Stimulated activated CD4-positive, alpha-beta T cell treated with anti-CD3 and anti-CD28 coated beads, Interleukin-2, amount 100 ng/mL, for 4 hours (primary cell): Measurements from ENCODE around the gene TMEM238.
"Not testable (repeated sequence)": the region's sequence is repeated elsewhere in the genome, so short reads cannot be mapped to it uniquely, and the experiment has no call there.

ENCODE experiments used
- DNase-seq: peaks from one replicate; pipeline ENCODE4 v3.0.0-alpha.2; 2020; ENCODE audit warnings: low read depth

The TMEM238 gene

DNA sequence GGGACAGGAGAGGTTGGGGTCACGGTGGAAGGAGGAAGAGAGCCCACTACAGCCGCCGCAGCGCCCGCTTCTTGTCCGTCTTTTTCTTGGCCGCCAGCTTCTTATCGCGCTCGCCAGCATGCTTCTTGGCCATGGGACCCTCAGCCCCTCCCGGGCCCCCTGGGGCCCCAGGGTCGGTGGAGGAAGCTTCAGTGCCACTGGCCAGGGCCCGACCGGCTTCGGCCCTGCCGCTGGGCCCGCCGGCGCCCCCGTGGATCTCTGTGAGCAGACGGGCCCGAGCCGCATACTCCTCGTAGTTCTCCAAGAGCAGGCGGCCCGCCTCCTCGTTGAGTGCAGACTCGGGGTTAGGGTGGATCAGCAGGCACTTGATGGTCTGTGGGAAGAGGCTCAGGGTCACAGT is 17.3 kb upstream of the TMEM238 start:
- DNase-seq, result not testable (repeated sequence)

DNA sequence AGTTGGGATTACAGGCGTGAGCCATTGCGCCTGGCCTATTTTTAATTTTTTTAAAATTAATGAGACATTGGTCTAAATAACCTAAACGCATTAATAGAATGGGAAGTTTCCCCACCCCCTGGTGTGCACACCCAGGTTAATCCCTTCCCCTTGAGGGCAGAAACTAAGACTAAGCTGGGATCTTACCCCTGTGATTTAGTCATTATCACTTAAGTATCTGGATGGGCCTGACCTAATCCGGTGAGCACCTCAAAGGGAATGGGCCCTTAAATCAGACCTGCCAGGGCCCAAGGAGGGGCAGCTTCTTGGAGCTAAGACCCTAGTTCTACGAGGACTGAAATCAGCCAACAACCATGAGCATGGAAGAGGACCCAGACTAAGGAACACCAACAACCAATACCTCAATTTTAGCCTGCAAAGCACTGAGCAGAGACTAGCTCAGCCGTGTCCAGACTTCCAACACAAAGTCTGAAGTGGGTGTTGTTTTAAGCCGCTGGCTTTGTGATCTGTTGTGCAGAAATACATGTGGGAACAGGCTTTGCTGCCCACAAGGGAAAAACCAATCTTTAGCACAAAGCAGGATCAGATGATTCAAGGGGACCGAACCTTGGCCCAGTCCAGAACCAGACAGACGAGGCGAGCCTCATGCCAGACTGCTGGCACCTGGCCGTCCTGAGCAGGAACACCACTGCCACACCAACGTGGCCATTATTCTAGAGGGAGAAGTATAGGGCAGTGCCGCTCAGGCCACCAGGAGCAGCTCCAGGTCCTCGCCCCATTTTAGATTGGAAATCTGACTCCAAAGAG is 16.4 kb upstream of the TMEM238 start:
- DNase-seq, result no peak

DNA sequence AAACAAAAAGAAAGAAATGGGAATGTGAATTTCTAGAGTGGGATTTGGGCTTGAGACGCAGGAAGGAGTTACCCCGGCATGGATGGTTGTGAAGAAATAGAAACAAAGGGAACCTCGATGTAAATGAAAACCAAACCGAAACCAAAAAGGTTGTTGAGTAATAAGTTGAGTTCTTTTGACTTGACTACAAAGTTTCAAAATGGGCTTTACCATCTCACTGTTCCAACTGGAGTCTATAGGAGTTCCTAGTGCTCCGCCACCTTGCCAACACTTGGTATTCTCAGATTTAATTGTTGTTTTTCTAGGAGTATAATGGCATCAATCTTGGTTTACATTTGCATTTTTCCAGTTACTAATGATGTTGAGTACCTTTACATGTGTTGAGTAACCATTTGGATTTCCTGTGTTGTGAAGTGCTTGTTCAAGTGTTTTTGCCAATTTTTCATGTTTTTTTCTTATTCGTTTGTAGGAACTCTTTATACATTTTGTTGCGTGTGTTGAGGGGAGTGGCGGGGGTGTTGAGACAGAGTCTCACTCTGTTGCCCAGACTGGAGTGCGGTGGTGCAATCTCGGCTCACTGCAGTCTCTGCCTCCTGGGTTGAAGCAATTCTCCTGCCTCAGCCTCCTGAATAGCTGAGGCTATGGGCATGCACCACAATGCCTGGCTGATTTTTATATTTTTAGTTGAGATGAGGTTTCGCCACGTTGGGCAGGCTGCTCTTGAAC is 14.3 kb upstream of the TMEM238 start:
- no peak for DNase-seq

- DNase-seq, result no peak
Observed at GRCh38 chr19:55392820-55393761, 9.0 kb upstream of the TMEM238 start.

- DNase-seq, result no peak
Observed at GRCh38 chr19:55391702-55392615, 7.9 kb upstream of the TMEM238 start.

DNA sequence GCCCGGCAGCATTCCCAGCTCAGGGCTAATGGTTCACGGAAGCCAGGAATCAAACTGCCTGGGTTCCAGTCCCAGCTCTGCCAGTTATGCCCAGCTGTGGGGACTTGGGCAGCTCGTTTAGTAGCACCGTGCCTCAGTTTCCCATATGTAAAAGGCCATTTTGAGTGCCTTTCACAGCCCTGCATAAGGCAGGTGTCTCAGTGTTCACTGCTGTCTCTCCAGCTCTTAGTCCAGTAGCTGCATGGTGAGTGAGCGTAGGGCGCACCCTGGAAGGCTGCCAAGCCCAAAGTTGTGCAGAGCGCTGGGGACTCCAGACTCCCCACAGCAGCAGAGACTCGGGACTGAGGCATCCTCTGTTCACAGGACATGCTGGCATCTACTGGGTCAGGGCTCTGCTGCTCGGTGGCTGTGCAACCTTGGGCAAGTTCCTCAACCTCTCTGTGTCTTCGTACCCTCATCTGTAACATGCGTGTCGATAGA is 7.1 kb upstream of the TMEM238 start:
- no peak for DNase-seq

- no peak for DNase-seq
Observed at GRCh38 chr19:55390461-55390880, 6.4 kb upstream of the TMEM238 start.

GRCh38 chr19:55389386-55390317 is 5.6 kb upstream of the TMEM238 start:
- DNase-seq, result no peak

- DNase-seq, result no peak
Observed at GRCh38 chr19:55387736-55388497, 3.8 kb upstream of the TMEM238 start.

DNA sequence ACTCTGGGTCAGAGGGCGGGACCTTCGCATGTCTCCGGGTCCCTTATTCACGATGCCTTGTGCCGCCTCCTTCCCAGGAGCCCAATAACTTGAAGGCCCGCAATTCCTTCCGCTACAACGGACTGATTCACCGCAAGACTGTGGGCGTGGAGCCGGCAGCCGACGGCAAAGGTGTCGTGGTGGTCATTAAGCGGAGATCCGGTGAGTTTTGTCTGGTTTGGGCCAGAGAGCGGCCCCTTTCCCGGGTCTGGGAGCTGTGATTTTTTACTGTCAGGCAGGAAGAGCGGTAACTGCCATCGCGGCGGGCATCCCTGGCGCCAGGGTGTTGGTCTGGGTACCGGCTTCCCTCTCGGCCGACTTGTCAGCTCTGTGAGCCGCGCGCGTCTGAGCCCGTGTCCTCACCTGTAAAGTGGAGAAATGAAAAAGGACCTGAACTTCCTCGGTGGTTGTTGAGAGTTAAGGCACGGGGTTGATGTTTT is 2.4 kb upstream of the TMEM238 start:
- no peak for DNase-seq

- peak; percentile 97 for DNase-seq
Observed at GRCh38 chr19:55385724-55386492, 1.8 kb upstream of the TMEM238 start, which contains the start of gene RPL28. Gene RPL28 (plus strand): TSS chr19:55385932. CDS start chr19:55386358, 426 bp downstream.

DNA sequence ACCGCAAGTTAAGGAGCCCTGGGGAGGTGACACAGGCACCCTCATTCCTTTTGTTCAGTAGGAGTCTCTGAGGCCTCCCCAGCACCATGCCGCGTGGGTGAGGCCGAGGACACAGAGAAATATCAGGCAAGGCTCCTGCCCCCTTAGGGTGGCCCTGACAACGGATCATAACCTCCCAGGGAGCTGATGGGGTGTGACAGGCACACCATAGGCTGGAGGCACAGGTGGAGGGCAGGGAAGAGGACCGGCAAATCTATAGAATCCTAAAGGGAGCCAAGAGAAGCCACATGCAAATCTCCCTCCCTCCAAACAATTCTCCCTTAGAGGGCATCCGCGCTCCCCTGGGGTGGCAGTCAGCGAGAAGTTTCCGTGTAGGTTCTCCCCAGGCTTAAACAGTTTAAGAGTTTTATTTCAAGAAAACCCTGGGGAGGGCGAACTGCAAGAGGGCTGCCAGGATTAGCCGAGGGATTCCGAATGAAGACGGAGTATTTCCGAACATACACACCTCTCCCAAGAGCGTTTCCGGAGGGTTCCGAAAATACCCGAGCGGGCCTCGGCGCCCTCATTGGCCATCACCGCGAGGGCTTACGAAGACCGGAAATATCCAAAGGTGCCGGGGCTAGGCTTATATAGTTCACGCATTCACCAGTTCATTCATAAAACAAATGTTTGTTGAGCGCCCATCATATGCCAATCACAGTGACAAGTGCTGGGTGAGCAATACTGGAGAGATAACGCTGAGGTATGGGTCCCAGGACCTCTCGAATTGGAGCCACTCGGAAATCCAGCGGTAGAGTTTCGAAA is 1.0 kb upstream of the TMEM238 start:
- DNase-seq, result peak; percentile 88

- DNase-seq, result no peak
Observed at GRCh38 chr19:55383279-55384130, 587 bp downstream of the TMEM238 start.

DNA sequence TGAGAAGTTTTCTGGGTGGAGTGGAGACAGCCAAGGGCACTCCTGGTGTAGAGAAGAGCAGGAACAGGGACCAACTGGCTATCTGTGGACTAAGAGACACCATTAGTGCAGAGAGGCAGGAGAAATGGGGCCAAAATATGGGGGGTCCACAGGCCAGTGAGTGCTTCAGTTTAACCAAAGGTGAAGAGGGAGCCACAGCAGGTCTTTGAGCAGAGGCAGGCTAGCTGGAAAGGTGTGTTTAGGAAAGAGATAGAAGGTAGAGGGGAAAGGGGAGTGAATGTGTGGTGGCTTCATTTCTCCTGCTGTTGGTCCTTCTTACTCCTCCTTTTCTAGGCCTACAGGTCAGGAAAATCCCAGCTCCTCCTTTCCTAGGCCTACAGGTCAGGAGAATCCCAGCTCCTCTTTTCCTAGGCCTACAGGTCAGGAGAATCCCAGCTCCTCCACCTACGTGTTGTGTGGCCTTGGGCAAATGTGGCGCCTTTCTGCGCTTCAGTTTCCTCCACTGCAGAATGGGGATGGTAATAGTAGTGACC is 1.5 kb downstream of the TMEM238 start:
- no peak for DNase-seq

DNA sequence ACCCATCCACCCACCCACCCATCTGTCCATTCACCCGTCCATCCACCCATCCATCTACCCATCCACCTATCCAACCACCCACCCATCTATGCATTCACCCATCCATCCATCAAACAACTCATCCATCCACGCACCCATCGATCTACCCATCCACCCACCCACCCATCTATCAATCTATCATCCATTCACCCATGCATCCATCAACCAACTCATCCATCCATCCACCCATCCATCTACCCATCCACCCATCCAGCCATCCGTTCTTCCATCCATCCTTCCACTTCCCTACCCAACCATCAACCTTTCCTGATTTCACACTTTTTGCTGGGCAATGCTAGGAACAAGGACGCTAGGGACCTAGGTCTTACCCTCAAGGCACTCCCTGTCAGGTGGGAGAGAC is 2.1 kb downstream of the TMEM238 start:
- no peak for DNase-seq

- no peak for DNase-seq
Observed at GRCh38 chr19:55379174-55379573, 4.9 kb downstream of the TMEM238 start.
